Mucosa of descending colon (tissue), 3 donors: ENCODE data around the gene RAD51B. TPM values are rescaled to one million over a fixed set of nuclear protein-coding genes. Genes with fewer than 3 reads are reported as not detected.

Experiments
- ATAC-seq: fragments of 200-7000 bp; cut with Tn5 transposase; one replicate; pipeline ENCODE4 v1.9.1; 2020; ENCODE audit warnings: mild to moderate bottlenecking, moderate library complexity
- DNase-seq, 3 donors: peaks; one replicate each; pipeline ENCODE4 v3.0.0-alpha.2; 2020
- H3K36me3 ChIP-seq: fragments of 200-600 bp; one replicate; pipeline ENCODE4 v1.8.0; 2021; ENCODE audit warnings: low read depth, mild to moderate bottlenecking
- H3K4me1 ChIP-seq: fragments of 200-600 bp; one replicate; pipeline ENCODE4 v1.8.0; 2021; ENCODE audit warnings: low read depth, mild to moderate bottlenecking
- H3K4me3 ChIP-seq: fragments of 200-600 bp; one replicate; pipeline ENCODE4 v1.8.0; 2021; ENCODE audit warnings: mild to moderate bottlenecking
- H3K9me3 ChIP-seq: fragments of 200-600 bp; one replicate; pipeline ENCODE4 v1.8.0; 2021; ENCODE audit warnings: mild to moderate bottlenecking
- CTCF ChIP-seq: fragments of 200-600 bp; IDR thresholded peaks from one replicate; pipeline ENCODE4 v1.8.0; 2022; ENCODE audit warnings: antibody characterized with exemption, mild to moderate bottlenecking
- intact Hi-C, 2 donors: fragments of 100-400 bp; cut with DNase I in 1 of 2; cut with micrococcal nuclease in 1 of 2; formaldehyde crosslinking; loops; one replicate each; pipeline versions ENCODE4 v1.11.0 to v1.11.1; 2022; cut with DNase I, micrococcal nuclease
- total RNA-seq, 3 donors: library from RNA; stranded (reverse); fragmentation: NEBNext Ultra II Directional in 2 of 3; extraction: Animal tissue kit (Norgen Biotek cat#: 25700) in 2 of 3; gene quantifications; one replicate each; pipeline versions ENCODE4 v1.2.1 to v1.2.4, GENCODE V29; 2021 to 2023
- donor health status: DM: no; HTN: no; CAD: no; lungs with moderate emphysema.
- donor health status: DM: no; HTN: no; CAD: no.
- donor health status: DM: no; HTN: yes; CAD: no.

RAD51B gene
- total RNA-seq, 3 donors from 2014 or later: 15.8 to 23.3 (median 20.9) TPM

- no peaks in the 10 kb centered on the region for H3K4me1 ChIP-seq
- no peak for TF ChIP-seq CTCF
- DNase-seq: no peak
- intact Hi-C loops: no loop called here
- peaks cover 8% of the 10 kb centered on the region for H3K9me3 ChIP-seq
- no peak for ATAC-seq
- H3K4me3 ChIP-seq: no peak overlapping the region
- H3K36me3 ChIP-seq: no peaks in the 10 kb centered on the region
Observed at GRCh38 chr14:68536018-68536410, 716.4 kb downstream of the RAD51B start.

- Histone ChIP-seq H3K4me1 (no peaks in the 10 kb centered on the region), H3K36me3 (no peaks in the 10 kb centered on the region), H3K9me3 (no peaks in the 10 kb centered on the region), H3K4me3 (no peak overlapping the region)
- TF ChIP-seq CTCF: no peak
- intact Hi-C loops: no loop called here
- DNase-seq (no peak), ATAC-seq (no peak)
Observed at GRCh38 chr14:68538639-68539038, 719.1 kb downstream of the RAD51B start.

- DNase-seq (no peak), ATAC-seq (no peak)
- no peak for TF ChIP-seq CTCF
- Histone ChIP-seq H3K4me1 (no peaks in the 10 kb centered on the region), H3K36me3 (no peaks in the 10 kb centered on the region), H3K9me3 (no peaks in the 10 kb centered on the region), H3K4me3 (no peak overlapping the region)
- intact Hi-C loops: no loop called here
Observed at GRCh38 chr14:68539241-68539737, 719.7 kb downstream of the RAD51B start.

GRCh38 chr14:68539789-68540188 is 720.2 kb downstream of the RAD51B start:
- no peak for ATAC-seq
- intact Hi-C loops: loop anchor here in 1 of 2 donors (10.0 kb wide), 1 partner anchor 115 kb away; no protein-coding TSS in a partner anchor
- H3K9me3 ChIP-seq: no peaks in the 10 kb centered on the region
- no peak for TF ChIP-seq CTCF
- no peak for DNase-seq
- no peak overlapping the region for H3K4me3 ChIP-seq
- no peaks in the 10 kb centered on the region for H3K4me1 ChIP-seq
- H3K36me3 ChIP-seq: no peaks in the 10 kb centered on the region

- Histone ChIP-seq H3K4me3 (no peak overlapping the region), H3K9me3 (no peaks in the 10 kb centered on the region), H3K4me1 (no peaks in the 10 kb centered on the region), H3K36me3 (no peaks in the 10 kb centered on the region)
- TF ChIP-seq CTCF: no peak
- intact Hi-C loops: loop anchor here in 1 of 2 donors (10.0 kb wide), 1 partner anchor 113 kb away; no protein-coding TSS in a partner anchor
- DNase-seq (no peak), ATAC-seq (no peak)
Observed at GRCh38 chr14:68541178-68541896, 721.8 kb downstream of the RAD51B start.
